A549 (cell line): ENCODE measurements around the gene SH2D1A.

Source experiments
- CHD2 ChIP-seq: fragments of 150-350 bp; IDR thresholded peaks from 2 replicates; pipeline ENCODE4 v1.6.1; 2014; ENCODE audit warnings: low read length; ENCODE audit not compliant: partially characterized antibody
- CHD4 ChIP-seq: fragments of 200-600 bp; sonication (generic); IDR thresholded peaks from 2 replicates; pipeline ENCODE4 v1.6.1; 2016; ENCODE audit warnings: antibody characterized with exemption, mild to moderate bottlenecking, borderline replicate concordance
- EP300 ChIP-seq, 2 experiments: fragments of >200 bp; sonication (Bioruptor Twin); formaldehyde crosslinking; IDR thresholded peaks; 2 replicates in 1 of 2; 3 replicates in 1 of 2; pipeline ENCODE4 v1.6.1; 2016 to 2017
- HOXB13 ChIP-seq: fragments of 250-450 bp; sonication (Bioruptor Pico); IDR thresholded peaks from 2 replicates; pipeline ENCODE4 v1.5.0; 2020; ENCODE audit warnings: low read depth, mild to moderate bottlenecking, moderate library complexity
- JUNB ChIP-seq: fragments of >200 bp; sonication (Bioruptor Twin); formaldehyde crosslinking; IDR thresholded peaks from 2 replicates; pipeline ENCODE4 v1.6.1; 2016
- KDM1A ChIP-seq: fragments of 200-600 bp; sonication (generic); IDR thresholded peaks from 2 replicates; pipeline ENCODE4 v1.6.1; 2016; ENCODE audit warnings: low read depth, mild to moderate bottlenecking
- MAFK ChIP-seq: fragments of 450-650 bp; IDR thresholded peaks from 2 replicates; pipeline ENCODE4 v1.6.1; 2014; ENCODE audit not compliant: partially characterized antibody
- NPAS2 ChIP-seq: fragments of 250-450 bp; sonication (Bioruptor Pico); IDR thresholded peaks from 2 replicates; pipeline ENCODE4 v1.8.0; 2022; ENCODE audit warnings: mild to moderate bottlenecking, moderate library complexity, borderline replicate concordance
- RFX5 ChIP-seq: fragments of 450-650 bp; IDR thresholded peaks from 2 replicates; pipeline ENCODE4 v1.7.1; 2014; ENCODE audit warnings: antibody characterized with exemption, mild to moderate bottlenecking, moderate library complexity
- RNF2 ChIP-seq: fragments of 200-600 bp; sonication (generic); IDR thresholded peaks from 2 replicates; pipeline ENCODE4 v1.6.1; 2016; ENCODE audit warnings: low read depth, mild to moderate bottlenecking, antibody characterized with exemption, moderate library complexity, borderline replicate concordance
- SREBF2 ChIP-seq: fragments of 450-650 bp; IDR thresholded peaks from 2 replicates; pipeline ENCODE4 v1.6.1; 2014; ENCODE audit warnings: mild to moderate bottlenecking, moderate library complexity
- TF ChIP-seq, protein P1 (sequence below): fragments of >200 bp; sonication (Bioruptor Twin); formaldehyde crosslinking; IDR thresholded peaks from 3 replicates; pipeline ENCODE4 v1.5.1; 2016
- TF ChIP-seq, protein P2 (sequence below): IDR thresholded peaks from 2 replicates; pipeline ENCODE4 v1.6.1; 2012; ENCODE audit warnings: low read depth, borderline replicate concordance
- TF ChIP-seq, protein P3 (sequence below): fragments of 200-600 bp; sonication (generic); IDR thresholded peaks from 2 replicates; pipeline ENCODE4 v1.6.1; 2016; ENCODE audit warnings: antibody characterized with exemption, mild to moderate bottlenecking, moderate library complexity

DNA sequence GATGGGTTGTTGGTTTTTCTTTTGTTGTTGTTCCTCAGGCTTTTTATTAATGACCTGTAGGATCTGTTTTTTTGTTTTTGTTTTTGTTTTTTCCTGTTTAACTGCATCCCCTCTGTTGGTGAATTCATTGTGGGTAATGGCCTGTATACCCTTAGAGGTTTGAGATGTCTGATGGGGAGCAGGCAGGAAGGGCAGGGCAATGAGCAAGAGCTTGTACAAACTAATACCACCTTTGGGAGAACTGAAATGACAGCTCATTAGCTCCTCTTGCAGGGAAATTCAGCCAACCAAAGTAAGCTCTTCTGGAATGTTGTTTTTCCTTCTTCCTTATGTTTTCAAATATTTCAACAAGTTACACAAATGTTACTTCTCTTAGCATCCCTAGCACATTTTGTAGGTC lies 23.4 kb downstream of the SH2D1A start:
- TF ChIP-seq, protein P1, sequence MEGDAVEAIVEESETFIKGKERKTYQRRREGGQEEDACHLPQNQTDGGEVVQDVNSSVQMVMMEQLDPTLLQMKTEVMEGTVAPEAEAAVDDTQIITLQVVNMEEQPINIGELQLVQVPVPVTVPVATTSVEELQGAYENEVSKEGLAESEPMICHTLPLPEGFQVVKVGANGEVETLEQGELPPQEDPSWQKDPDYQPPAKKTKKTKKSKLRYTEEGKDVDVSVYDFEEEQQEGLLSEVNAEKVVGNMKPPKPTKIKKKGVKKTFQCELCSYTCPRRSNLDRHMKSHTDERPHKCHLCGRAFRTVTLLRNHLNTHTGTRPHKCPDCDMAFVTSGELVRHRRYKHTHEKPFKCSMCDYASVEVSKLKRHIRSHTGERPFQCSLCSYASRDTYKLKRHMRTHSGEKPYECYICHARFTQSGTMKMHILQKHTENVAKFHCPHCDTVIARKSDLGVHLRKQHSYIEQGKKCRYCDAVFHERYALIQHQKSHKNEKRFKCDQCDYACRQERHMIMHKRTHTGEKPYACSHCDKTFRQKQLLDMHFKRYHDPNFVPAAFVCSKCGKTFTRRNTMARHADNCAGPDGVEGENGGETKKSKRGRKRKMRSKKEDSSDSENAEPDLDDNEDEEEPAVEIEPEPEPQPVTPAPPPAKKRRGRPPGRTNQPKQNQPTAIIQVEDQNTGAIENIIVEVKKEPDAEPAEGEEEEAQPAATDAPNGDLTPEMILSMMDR: no peak
- no peak for TF ChIP-seq NPAS2 (CRISPR knock-in tag)
- TF ChIP-seq, protein P2, sequence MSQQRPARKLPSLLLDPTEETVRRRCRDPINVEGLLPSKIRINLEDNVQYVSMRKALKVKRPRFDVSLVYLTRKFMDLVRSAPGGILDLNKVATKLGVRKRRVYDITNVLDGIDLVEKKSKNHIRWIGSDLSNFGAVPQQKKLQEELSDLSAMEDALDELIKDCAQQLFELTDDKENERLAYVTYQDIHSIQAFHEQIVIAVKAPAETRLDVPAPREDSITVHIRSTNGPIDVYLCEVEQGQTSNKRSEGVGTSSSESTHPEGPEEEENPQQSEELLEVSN: no peak
- TF ChIP-seq HOXB13 (CRISPR knock-in tag): no peak
- no peak for TF ChIP-seq RFX5
- TF ChIP-seq EP300 (IDR thresholded peaks at IDR 0.05): no peak
- TF ChIP-seq RNF2: no peak
- no peak for TF ChIP-seq MAFK
- TF ChIP-seq SREBF2: no peak
- TF ChIP-seq CHD4: no peak
- TF ChIP-seq CHD2: no peak
- TF ChIP-seq JUNB: no peak
- TF ChIP-seq KDM1A: no peak
- TF ChIP-seq, protein P3, sequence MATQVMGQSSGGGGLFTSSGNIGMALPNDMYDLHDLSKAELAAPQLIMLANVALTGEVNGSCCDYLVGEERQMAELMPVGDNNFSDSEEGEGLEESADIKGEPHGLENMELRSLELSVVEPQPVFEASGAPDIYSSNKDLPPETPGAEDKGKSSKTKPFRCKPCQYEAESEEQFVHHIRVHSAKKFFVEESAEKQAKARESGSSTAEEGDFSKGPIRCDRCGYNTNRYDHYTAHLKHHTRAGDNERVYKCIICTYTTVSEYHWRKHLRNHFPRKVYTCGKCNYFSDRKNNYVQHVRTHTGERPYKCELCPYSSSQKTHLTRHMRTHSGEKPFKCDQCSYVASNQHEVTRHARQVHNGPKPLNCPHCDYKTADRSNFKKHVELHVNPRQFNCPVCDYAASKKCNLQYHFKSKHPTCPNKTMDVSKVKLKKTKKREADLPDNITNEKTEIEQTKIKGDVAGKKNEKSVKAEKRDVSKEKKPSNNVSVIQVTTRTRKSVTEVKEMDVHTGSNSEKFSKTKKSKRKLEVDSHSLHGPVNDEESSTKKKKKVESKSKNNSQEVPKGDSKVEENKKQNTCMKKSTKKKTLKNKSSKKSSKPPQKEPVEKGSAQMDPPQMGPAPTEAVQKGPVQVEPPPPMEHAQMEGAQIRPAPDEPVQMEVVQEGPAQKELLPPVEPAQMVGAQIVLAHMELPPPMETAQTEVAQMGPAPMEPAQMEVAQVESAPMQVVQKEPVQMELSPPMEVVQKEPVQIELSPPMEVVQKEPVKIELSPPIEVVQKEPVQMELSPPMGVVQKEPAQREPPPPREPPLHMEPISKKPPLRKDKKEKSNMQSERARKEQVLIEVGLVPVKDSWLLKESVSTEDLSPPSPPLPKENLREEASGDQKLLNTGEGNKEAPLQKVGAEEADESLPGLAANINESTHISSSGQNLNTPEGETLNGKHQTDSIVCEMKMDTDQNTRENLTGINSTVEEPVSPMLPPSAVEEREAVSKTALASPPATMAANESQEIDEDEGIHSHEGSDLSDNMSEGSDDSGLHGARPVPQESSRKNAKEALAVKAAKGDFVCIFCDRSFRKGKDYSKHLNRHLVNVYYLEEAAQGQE: no peak
